B cell (primary cell): ENCODE data around the gene TNFAIP2. TPM values are rescaled to one million over a fixed set of nuclear protein-coding genes. Genes with fewer than 3 reads are reported as not detected.

Experiments used
- ATAC-seq: fragments of 200-7000 bp; cut with Tn5 transposase; one replicate; pipeline ENCODE4 v1.10.0; 2021; ENCODE audit warnings: low read depth, mild to moderate bottlenecking, moderate number of reproducible peaks, moderate library complexity
- CTCF ChIA-PET: fragments of 350-600 bp; sonication (Branson Sonifier 250); formaldehyde crosslinking; loops from one replicate; lab custom pipeline; 2021; ENCODE audit warnings: antibody characterized with exemption, inconsistent platforms; lab: Charles Lee
- POLR2A ChIA-PET: fragments of 350-600 bp; sonication (Branson Sonifier 250); formaldehyde crosslinking; loops from one replicate; lab custom pipeline; 2021; ENCODE audit warnings: antibody characterized with exemption; lab: Charles Lee
- DNase-seq: peaks from one replicate; pipeline ENCODE4 v3.0.0; 2013
- H2AFZ ChIP-seq: 2 replicates; pipeline ENCODE4 v1.6.1; 2012; ENCODE audit warnings: mild to moderate bottlenecking, low read depth, low read length; ENCODE audit not compliant: insufficient read depth, poor library complexity, severe bottlenecking
- H3K27ac ChIP-seq, 2 donors: 1 replicate in 1 of 2; 2 replicates in 1 of 2; pipeline ENCODE4 v1.5.1; 2012 to 2013; ENCODE audit warnings: low read length in 2 of 2, mild to moderate bottlenecking in 2 of 2, moderate library complexity in 1 of 2
- H3K27me3 ChIP-seq, 4 experiments: fragments of 200-600 bp in 1 of 4; sonication (generic) in 1 of 4; replicated peaks in 1 of 4; 1 replicate in 2 of 4; 2 replicates in 2 of 4; pipeline versions ENCODE4 v1.6.1 to v1.7.0; 2013 to 2016; ENCODE audit warnings: low read length in 3 of 4, mild to moderate bottlenecking in 2 of 4, mixed read lengths in 1 of 4, moderate library complexity in 1 of 4; ENCODE audit not compliant: insufficient read depth in 4 of 4, control insufficient read depth in 3 of 4; ENCODE audit errors: control extremely low read depth in 1 of 4
- H3K36me3 ChIP-seq, 2 experiments: replicated peaks in 1 of 2; 1 replicate in 1 of 2; 2 replicates in 1 of 2; pipeline versions ENCODE4 v1.6.1 to v1.7.1; 2013; ENCODE audit warnings: low read length in 1 of 2; ENCODE audit not compliant: insufficient read depth in 2 of 2, control insufficient read depth in 1 of 2; ENCODE audit errors: control extremely low read depth in 1 of 2, extremely low read depth in 1 of 2
- H3K4me1 ChIP-seq, 2 donors: fragments of 200-600 bp in 1 of 2; sonication (generic) in 1 of 2; 1 replicate in 1 of 2; 2 replicates in 1 of 2; pipeline versions ENCODE4 v1.5.1 to v1.6.1; 2013 to 2017; ENCODE audit warnings: low read length in 2 of 2; ENCODE audit not compliant: control insufficient read depth in 2 of 2, insufficient read depth in 2 of 2
- H3K4me2 ChIP-seq: replicated peaks from 2 replicates; pipeline ENCODE3; 2012; ENCODE audit warnings: mild to moderate bottlenecking, low read depth, low read length; ENCODE audit not compliant: poor library complexity, severe bottlenecking
- H3K4me3 ChIP-seq, 5 experiments: fragments of 200-600 bp in 1 of 5; sonication (generic) in 1 of 5; 1 replicate in 3 of 5; 2 replicates in 2 of 5; pipeline versions ENCODE4 v1.5.1 to v1.7.0; 2011 to 2016; ENCODE audit warnings: low read length in 4 of 5, mild to moderate bottlenecking in 4 of 5, low read depth in 2 of 5, control low read depth in 1 of 5, moderate library complexity in 1 of 5; ENCODE audit not compliant: insufficient read depth in 1 of 5; ENCODE audit errors: control extremely low read depth in 1 of 5, extremely low read depth in 1 of 5
- H3K79me2 ChIP-seq: fragments of 200-600 bp; sonication (generic); one replicate; pipeline ENCODE4 v1.6.0; 2016; ENCODE audit warnings: low read length; ENCODE audit not compliant: control insufficient read depth, insufficient read depth
- H3K9ac ChIP-seq: fragments of 200-600 bp; sonication (generic); 2 replicates; pipeline ENCODE4 v1.6.1; 2017; ENCODE audit warnings: mild to moderate bottlenecking, low read length, moderate library complexity
- H3K9me3 ChIP-seq, 3 donors: one replicate each; pipeline versions ENCODE4 v1.6.1 to v1.7.1; 2013; ENCODE audit warnings: low read length in 2 of 3; ENCODE audit not compliant: control insufficient read depth in 2 of 3, insufficient read depth in 1 of 3; ENCODE audit errors: control extremely low read depth in 1 of 3
- H4K20me1 ChIP-seq: 2 replicates; pipeline ENCODE4 v1.6.0; 2012; ENCODE audit warnings: mild to moderate bottlenecking, low read length; ENCODE audit not compliant: insufficient read depth, control insufficient read depth, poor library complexity, severe bottlenecking
- H3K27ac Mint-ChIP-seq: one replicate; pipeline ENCODE4 v1.8.0; 2021; ENCODE audit warnings: mixed read lengths
- H3K27me3 Mint-ChIP-seq: one replicate; pipeline ENCODE4 v1.8.0; 2021; ENCODE audit warnings: mixed read lengths
- H3K4me1 Mint-ChIP-seq: one replicate; pipeline ENCODE4 v1.8.0; 2021; ENCODE audit warnings: mixed read lengths
- H3K4me3 Mint-ChIP-seq: one replicate; pipeline ENCODE4 v1.8.0; 2021; ENCODE audit warnings: mixed read lengths
- H3K9me3 Mint-ChIP-seq: one replicate; pipeline ENCODE4 v1.8.0; 2022; ENCODE audit warnings: mixed read lengths; ENCODE audit not compliant: insufficient read depth
- EZH2 ChIP-seq: IDR thresholded peaks from 2 replicates; pipeline ENCODE4 v1.6.1; 2012; ENCODE audit warnings: borderline replicate concordance, low read depth, mild to moderate bottlenecking, moderate library complexity, low read length; ENCODE audit not compliant: insufficient read depth, poor library complexity, severe bottlenecking
- WGBS: methylation state at CpG from one replicate; pipeline ENCODE4 v1.1.5; 2013; ENCODE audit warnings: missing lambda C conversion rate; ENCODE audit not compliant: insufficient coverage; 5-methylcytosine and 5-hydroxymethylcytosine counted together
- intact Hi-C: fragments of 100-400 bp; cut with micrococcal nuclease; formaldehyde crosslinking; loops from one replicate; pipeline ENCODE4 v1.10.0; 2022
- polyA plus RNA-seq: library from polyadenylated mRNA; depleted of rRNA; stranded (reverse); fragments of >200 nt; gene quantifications from 2 replicates; pipeline ENCODE4 v1.2.3, GENCODE V29; 2012
- total RNA-seq, 2 donors: library from RNA; stranded (reverse); fragments of 120-200 nt in 1 of 2; gene quantifications; 1 replicate in 1 of 2; 2 replicates in 1 of 2; pipeline versions ENCODE4 v1.2.3 to v1.2.4, GENCODE V29; 2013 to 2022
- TF ChIP-seq, protein P1 (sequence below): fragments of 200-600 bp; IDR thresholded peaks from one replicate; pipeline ENCODE4 v1.8.0; 2022; ENCODE audit warnings: antibody characterized with exemption, mild to moderate bottlenecking

The TNFAIP2 gene
- total and polyA plus RNA-seq, 2 donors (not counting 1 experiment from before 2014, with no cell fraction given): 1.5 to 9.0 TPM

DNA sequence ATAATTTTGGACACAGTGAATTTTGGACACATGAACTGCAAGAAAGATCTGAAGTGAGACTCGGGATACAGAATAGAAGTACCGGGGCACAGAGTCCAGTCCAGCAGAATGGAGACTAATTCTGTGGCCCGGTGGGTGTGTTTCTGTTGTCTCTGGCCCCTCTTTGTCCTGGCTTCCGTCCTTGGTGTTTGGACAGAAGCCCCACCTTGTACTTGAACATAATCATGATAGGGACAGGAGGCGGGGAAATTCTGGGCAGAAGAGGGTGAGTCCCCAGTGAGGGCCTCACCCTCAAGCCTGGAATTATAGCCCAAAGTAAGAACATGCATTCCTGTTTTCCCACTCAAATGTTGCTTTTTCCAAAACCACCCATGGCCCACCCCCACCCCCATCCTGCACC lies 39.9 kb downstream of the TNFAIP2 start:
- Histone ChIP-seq H3K4me2 (no peak overlapping the region), H3K4me1 (no peaks in the 10 kb centered on the region), H3K9ac (no peak overlapping the region), H2AFZ (no peak overlapping the region), H3K27ac (no peak overlapping the region), H3K79me2 (no peaks in the 10 kb centered on the region), H3K36me3 (no peaks in the 10 kb centered on the region), H4K20me1 (no peaks in the 10 kb centered on the region), H3K27me3 (peaks cover 0 to 11% (median 0%) of the 10 kb centered on the region in 4 experiments), H3K9me3 (peaks cover 0 to 4% (median 0%) of the 10 kb centered on the region in 3 donors), H3K4me3 (no peak overlapping the region)
- 93% methylated on average over 5 of the region's 5 CpGs for WGBS
- TF ChIP-seq EZH2: no peak
- TF ChIP-seq, protein P1, sequence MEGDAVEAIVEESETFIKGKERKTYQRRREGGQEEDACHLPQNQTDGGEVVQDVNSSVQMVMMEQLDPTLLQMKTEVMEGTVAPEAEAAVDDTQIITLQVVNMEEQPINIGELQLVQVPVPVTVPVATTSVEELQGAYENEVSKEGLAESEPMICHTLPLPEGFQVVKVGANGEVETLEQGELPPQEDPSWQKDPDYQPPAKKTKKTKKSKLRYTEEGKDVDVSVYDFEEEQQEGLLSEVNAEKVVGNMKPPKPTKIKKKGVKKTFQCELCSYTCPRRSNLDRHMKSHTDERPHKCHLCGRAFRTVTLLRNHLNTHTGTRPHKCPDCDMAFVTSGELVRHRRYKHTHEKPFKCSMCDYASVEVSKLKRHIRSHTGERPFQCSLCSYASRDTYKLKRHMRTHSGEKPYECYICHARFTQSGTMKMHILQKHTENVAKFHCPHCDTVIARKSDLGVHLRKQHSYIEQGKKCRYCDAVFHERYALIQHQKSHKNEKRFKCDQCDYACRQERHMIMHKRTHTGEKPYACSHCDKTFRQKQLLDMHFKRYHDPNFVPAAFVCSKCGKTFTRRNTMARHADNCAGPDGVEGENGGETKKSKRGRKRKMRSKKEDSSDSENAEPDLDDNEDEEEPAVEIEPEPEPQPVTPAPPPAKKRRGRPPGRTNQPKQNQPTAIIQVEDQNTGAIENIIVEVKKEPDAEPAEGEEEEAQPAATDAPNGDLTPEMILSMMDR: no peak
- ATAC-seq (no peak), DNase-seq (no peak)
- H3K4me3 Mint-ChIP-seq: no peak overlapping the region
- no peaks in the 10 kb centered on the region for H3K9me3 Mint-ChIP-seq
- intact Hi-C loops: no loop called here
- H3K27ac Mint-ChIP-seq: no peak overlapping the region
- ChIA-PET POLR2A (no interaction called here), CTCF (no interaction called here)
- peaks cover 22% of the 10 kb centered on the region for H3K27me3 Mint-ChIP-seq
- H3K4me1 Mint-ChIP-seq: no peaks in the 10 kb centered on the region

DNA sequence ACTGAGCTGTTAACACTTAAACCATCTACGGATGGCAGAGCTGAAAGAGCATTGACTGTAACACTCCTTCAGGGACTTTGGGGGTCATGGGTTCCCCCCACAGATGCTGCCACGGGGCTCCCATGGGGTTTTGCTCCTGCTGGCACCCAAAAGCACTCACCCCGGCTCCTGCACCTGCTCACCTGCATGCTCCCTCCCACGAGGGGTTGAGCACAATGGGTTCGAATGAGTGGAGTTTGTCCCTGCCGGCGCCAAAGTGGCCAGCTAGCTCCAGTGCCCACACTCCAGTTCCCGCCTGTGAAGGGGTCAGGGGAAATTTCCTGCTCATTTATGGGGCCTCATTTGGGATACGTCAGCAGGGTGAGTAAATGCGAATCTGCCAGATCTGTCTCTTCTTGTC lies 40.7 kb downstream of the TNFAIP2 start:
- ChIA-PET POLR2A (no interaction called here), CTCF (no interaction called here)
- Histone ChIP-seq H3K4me3 (no peak overlapping the region), H3K27me3 (peaks cover 0 to 11% (median 0%) of the 10 kb centered on the region in 4 experiments), H4K20me1 (no peaks in the 10 kb centered on the region), H3K36me3 (no peaks in the 10 kb centered on the region), H3K9me3 (peaks cover 0 to 4% (median under 1%) of the 10 kb centered on the region in 3 donors), H2AFZ (no peak overlapping the region), H3K4me2 (no peak overlapping the region), H3K4me1 (no peaks in the 10 kb centered on the region), H3K79me2 (no peaks in the 10 kb centered on the region), H3K27ac (no peak overlapping the region), H3K9ac (no peak overlapping the region)
- no peak overlapping the region for H3K4me3 Mint-ChIP-seq
- ATAC-seq (no peak), DNase-seq (no peak)
- TF ChIP-seq, protein P1: no peak
- TF ChIP-seq EZH2: no peak
- no peaks in the 10 kb centered on the region for H3K9me3 Mint-ChIP-seq
- H3K4me1 Mint-ChIP-seq: no peaks in the 10 kb centered on the region
- intact Hi-C loops: no loop called here
- 71% methylated on average over 5 of the region's 10 CpGs for WGBS
- peaks cover 22% of the 10 kb centered on the region for H3K27me3 Mint-ChIP-seq
- H3K27ac Mint-ChIP-seq: no peak overlapping the region
